Measurements from ENCODE around the gene USP9Y. TPM values are rescaled to one million over a fixed set of nuclear protein-coding genes. Genes with fewer than 3 reads are reported as not detected.

USP9Y gene
- total RNA-seq, 1 donor from 2014 or later: not detected

GRCh38 chrY:12898604-12899003 is 197.6 kb downstream of the USP9Y start:
- Mint-ChIP-seq H3K4me1 (no peaks in the 10 kb centered on the region), H3K27me3 (ENCODE audit: low read depth) (no peaks in the 10 kb centered on the region), H3K4me3 (no peak overlapping the region), H3K9me3 (no peaks in the 10 kb centered on the region), H3K27ac (no peak overlapping the region), H3K36me3 (no peaks in the 10 kb centered on the region)
- no peak for DNase-seq (ENCODE audit: low spot score in 2 of 2, unreplicated experiment in 2 of 2)
- TF ChIP-seq CTCF (IDR thresholded peaks at IDR 0.05; ENCODE audit: unreplicated experiment): no peak

- Mint-ChIP-seq H3K27ac (no peak within 1 kb of the TSS), H3K4me3 (no peak within 1 kb of the TSS), H3K9me3 (no peaks in the 10 kb centered on the region), H3K36me3 (no peaks in the 10 kb centered on the region), H3K4me1 (no peaks in the 10 kb centered on the region), H3K27me3 (ENCODE audit: low read depth) (no peaks in the 10 kb centered on the region)
- TF ChIP-seq CTCF (IDR thresholded peaks at IDR 0.05; ENCODE audit: unreplicated experiment): no peak
- no peak for DNase-seq (ENCODE audit: low spot score in 2 of 2, unreplicated experiment in 2 of 2)
Measured at GRCh38 chrY:12904618-12905516, 203.8 kb downstream of the USP9Y start, which contains the start of gene DDX3Y. DDX3Y (plus strand) TSS chrY:12904868; CDS start chrY:12904937, 69 bp downstream.

GRCh38 chrY:12905517-12905872 is 204.5 kb downstream of the USP9Y start:
- no peak for DNase-seq (ENCODE audit: low spot score in 2 of 2, unreplicated experiment in 2 of 2)
- TF ChIP-seq CTCF (IDR thresholded peaks at IDR 0.05; ENCODE audit: unreplicated experiment): no peak
- no peaks in the 10 kb centered on the region for H3K9me3 Mint-ChIP-seq
- no peak overlapping the region for H3K4me3 Mint-ChIP-seq
- H3K36me3 Mint-ChIP-seq: no peaks in the 10 kb centered on the region
- no peaks in the 10 kb centered on the region for H3K27me3 Mint-ChIP-seq (ENCODE audit: low read depth)
- no peak overlapping the region for H3K27ac Mint-ChIP-seq
- no peaks in the 10 kb centered on the region for H3K4me1 Mint-ChIP-seq

GRCh38 chrY:12905895-12906294 is 204.9 kb downstream of the USP9Y start:
- Mint-ChIP-seq H3K4me1 (no peaks in the 10 kb centered on the region), H3K4me3 (no peak overlapping the region), H3K9me3 (no peaks in the 10 kb centered on the region), H3K27me3 (ENCODE audit: low read depth) (no peaks in the 10 kb centered on the region), H3K27ac (no peak overlapping the region), H3K36me3 (no peaks in the 10 kb centered on the region)
- no peak for DNase-seq (ENCODE audit: low spot score in 2 of 2, unreplicated experiment in 2 of 2)
- no peak for TF ChIP-seq CTCF (IDR thresholded peaks at IDR 0.05; ENCODE audit: unreplicated experiment)

Other genes starting within 250 kb of the USP9Y start
- gene DDX3Y, start 203.6 kb downstream of the USP9Y start, total RNA-seq: not detected in 3 replicates